K562 (cell line): ENCODE results near the gene CALHM2. TPM values are rescaled to one million over a fixed set of nuclear protein-coding genes. Genes with fewer than 3 reads are reported as not detected.

Source experiments
- ATAC-seq: fragments of 200-7000 bp; cut with Tn5 transposase; 3 replicates; pipeline ENCODE4 v1.9.1; 2020; ENCODE audit warnings: moderate library complexity
- BruUV-seq: library from RNA; stranded (reverse); fragments of 400-500 nt; replicated peaks from 2 replicates; lab custom pipeline; 2021; lab: Mats Ljungman, UMichigan
- CTCF ChIA-PET: fragments of 300-600 bp; formaldehyde crosslinking; extraction: SDS; loops from one replicate; lab custom pipeline; 2021; ENCODE audit warnings: low intra/inter-chr PET ratio; lab: Yijun Ruan, JAX
- POLR2A ChIA-PET: fragments of 300-600, 350-650 bp; sonication (Branson Sonifier 250); formaldehyde crosslinking; extraction: SDS; loops from one replicate; lab custom pipeline; 2021; ENCODE audit warnings: antibody characterized with exemption, inconsistent platforms; lab: Yijun Ruan, JAX
- DNase-seq, 4 experiments: peaks; one replicate each; pipeline versions ENCODE4 v3.0.0 to v3.0.0-alpha.2; 2011 to 2018; ENCODE audit warnings: low spot score in 3 of 4, mixed read lengths in 3 of 4; ENCODE audit errors: extremely low read depth in 1 of 4
- FAIRE-seq: peaks from 2 replicates; lab custom pipeline; 2011; peaks lifted over from hg19 to GRCh38; lab: Jason Lieb, UNC
- H2AFZ ChIP-seq: 2 replicates; pipeline ENCODE4 v1.6.0; 2011; ENCODE audit warnings: low read depth, low read length, control low read depth, inconsistent platforms
- H3K27ac ChIP-seq: fragments of 200-600 bp; 3 replicates; pipeline ENCODE4 v1.8.0; 2011; ENCODE audit warnings: low read depth, mild to moderate bottlenecking, control low read depth, inconsistent platforms, low read length, moderate library complexity, mixed read lengths; ENCODE audit errors: extremely low read depth
- H3K27me3 ChIP-seq, 2 experiments: fragments of 300-600 bp in 1 of 2; 2 replicates in 1 of 2; 3 replicates in 1 of 2; pipeline versions ENCODE4 v1.6.0 to v1.8.0; 2011; ENCODE audit warnings: inconsistent platforms in 2 of 2, low read length in 2 of 2, mild to moderate bottlenecking in 1 of 2, mixed read lengths in 1 of 2, moderate library complexity in 1 of 2; ENCODE audit not compliant: control insufficient read depth in 2 of 2, insufficient read depth in 2 of 2
- H3K36me3 ChIP-seq: fragments of 300-600 bp; 3 replicates; pipeline ENCODE4 v1.8.0; 2011; ENCODE audit warnings: mild to moderate bottlenecking, low read length, inconsistent platforms; ENCODE audit not compliant: control insufficient read depth, insufficient read depth
- H3K4me1 ChIP-seq, 2 experiments: fragments of 200-600 bp in 1 of 2; replicated peaks in 1 of 2; 2 replicates in 1 of 2; 3 replicates in 1 of 2; pipeline versions ENCODE4 v1.5.1 to v1.8.0; 2011; ENCODE audit warnings: inconsistent platforms in 2 of 2, low read length in 2 of 2, mild to moderate bottlenecking in 1 of 2, mixed read lengths in 1 of 2, moderate library complexity in 1 of 2; ENCODE audit not compliant: control insufficient read depth in 2 of 2, insufficient read depth in 2 of 2
- H3K4me2 ChIP-seq: 2 replicates; pipeline ENCODE4 v1.6.1; 2011; ENCODE audit warnings: low read length, control low read depth, inconsistent platforms, mixed read lengths; ENCODE audit not compliant: insufficient read depth
- H3K4me3 ChIP-seq: fragments of 200-600 bp; sonication (generic), shearing (Covaris generic); 2 replicates; pipeline ENCODE4 v1.5.1; 2016; ENCODE audit warnings: control low read depth, inconsistent platforms
- H3K79me2 ChIP-seq: fragments of 200-600 bp; 3 replicates; pipeline ENCODE4 v1.8.0; 2011; ENCODE audit warnings: low read length, inconsistent platforms; ENCODE audit not compliant: control insufficient read depth, insufficient read depth
- H3K9ac ChIP-seq, 2 experiments: 2 replicates each; pipeline versions ENCODE4 v1.6.0 to v1.6.1; 2011; ENCODE audit warnings: low read depth in 2 of 2, low read length in 2 of 2, control low read depth in 1 of 2, inconsistent platforms in 1 of 2, mild to moderate bottlenecking in 1 of 2, mixed read lengths in 1 of 2; ENCODE audit not compliant: insufficient read depth in 1 of 2
- H3K9me1 ChIP-seq: one replicate; pipeline ENCODE4 v1.6.0; 2011; ENCODE audit warnings: inconsistent platforms, mild to moderate bottlenecking, low read length, moderate library complexity; ENCODE audit not compliant: control insufficient read depth, insufficient read depth
- H3K9me3 ChIP-seq: replicated peaks from 2 replicates; pipeline ENCODE4 v1.5.1; 2011; ENCODE audit warnings: low read depth, low read length, inconsistent platforms; ENCODE audit not compliant: control insufficient read depth, insufficient read depth
- H4K20me1 ChIP-seq: replicated peaks from 2 replicates; pipeline ENCODE4 v1.6.1; 2011; ENCODE audit warnings: low read length, inconsistent platforms, mixed read lengths; ENCODE audit not compliant: control insufficient read depth, insufficient read depth
- DMBX1 ChIP-seq: fragments of 250-450 bp; sonication (Bioruptor Pico); IDR thresholded peaks from 2 replicates; pipeline ENCODE4 v1.8.0; 2022; ENCODE audit warnings: inconsistent platforms, mild to moderate bottlenecking, moderate library complexity, borderline replicate concordance
- JUNB ChIP-seq: fragments of 450-650 bp; formaldehyde crosslinking; conservative IDR thresholded peaks from 2 replicates; pipeline ENCODE4 v1.4.0; 2020; ENCODE audit warnings: mild to moderate bottlenecking
- KAT8 ChIP-seq: fragments of 450-650 bp; IDR thresholded peaks from 2 replicates; pipeline ENCODE4 v1.6.1; 2016; ENCODE audit warnings: low read depth, mild to moderate bottlenecking
- NUFIP1 ChIP-seq: fragments of 450-650 bp; IDR thresholded peaks from 2 replicates; pipeline ENCODE4 v1.6.1; 2018; ENCODE audit not compliant: partially characterized antibody
- ZNF668 ChIP-seq: fragments of 250-450 bp; sonication (Bioruptor Pico); IDR thresholded peaks from 2 replicates; pipeline ENCODE4 v1.8.0; 2022; ENCODE audit warnings: mild to moderate bottlenecking, inconsistent platforms
- WGBS: fragments of 100-300 bp; shearing (Covaris generic); methylation state at CpG from one replicate; pipeline ENCODE4 v1.1.6; 2016; ENCODE audit warnings: low coverage, mixed read lengths; ENCODE audit not compliant: insufficient coverage; ENCODE audit errors: missing lambda C conversion rate; 5-methylcytosine and 5-hydroxymethylcytosine counted together
- in situ Hi-C: fragments of 300-500 bp; cut with MboI; formaldehyde crosslinking; loops from 4 replicates; pipeline ENCODE4 v1.15.0; 2018; ENCODE audit warnings: inconsistent platforms, mixed read lengths
- intact Hi-C: fragments of 100-400 bp; cut with micrococcal nuclease; formaldehyde crosslinking; loops from 2 replicates; pipeline ENCODE4 v1.14.2; 2022
- polyA plus RNA-seq, 8 experiments: library from polyadenylated mRNA; depleted of rRNA in 4 of 8; stranded (reverse) in 5 of 8; unstranded in 3 of 8; fragments of >200 nt; fragmentation: Nextera tagmentation in 2 of 8; fragmentation: Illumina TruSeq in 1 of 8; extraction: Ambion mirVana in 2 of 8; extraction: Trizol in 1 of 8; gene quantifications; 2 replicates each; pipeline versions ENCODE4 v1.2.1 to v1.2.3, GENCODE V29; 2011 to 2014; ENCODE audit warnings: inconsistent platforms in 1 of 8, missing spikeins in 1 of 8
- total RNA-seq, 7 experiments: library from RNA; depleted of rRNA in 6 of 7; stranded (reverse); fragments of >200 nt in 6 of 7; fragmentation: Illumina TruSeq in 2 of 7; extraction: Trizol in 2 of 7; gene quantifications; 2 replicates each; pipeline versions ENCODE4 v1.2.1 to v1.2.3, GENCODE V29; 2011 to 2021; ENCODE audit warnings: low replicate concordance in 1 of 7
- TF ChIP-seq, protein P1 (sequence below): fragments of 250-450 bp; sonication (Bioruptor Pico); IDR thresholded peaks from 2 replicates; pipeline ENCODE4 v1.9.0; 2021; ENCODE audit warnings: mild to moderate bottlenecking, inconsistent platforms

CALHM2 gene
- total and polyA plus RNA-seq, 9 of the 15 experiments (the other 6 are each of a cell fraction or from before 2014, with no cell fraction given) = 0.08 to 0.14 (median 0.13) TPM; not detected in 6

DNA sequence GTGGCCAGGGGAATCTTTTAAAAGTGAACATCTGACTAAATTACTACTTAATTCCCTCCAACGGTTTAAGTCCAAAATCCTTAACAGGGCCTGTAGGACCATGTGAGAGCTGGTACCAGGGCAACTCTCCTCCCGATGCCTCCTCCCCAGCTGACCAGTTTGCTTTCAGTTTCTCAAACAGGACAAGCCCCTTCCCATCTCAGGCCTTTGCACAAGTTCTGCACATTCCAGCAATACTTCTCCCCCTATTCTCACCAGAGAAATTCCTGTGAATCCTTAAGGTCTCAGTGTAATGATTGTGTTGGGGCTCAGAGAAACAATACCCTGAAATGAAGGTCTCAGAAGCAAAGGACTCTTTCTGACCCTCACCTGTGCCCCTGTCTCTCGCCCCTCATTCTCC is 14.6 kb upstream of the CALHM2 start:
- POLR2A ChIA-PET = no interaction called here
- Histone ChIP-seq H3K4me1 (peaks cover 0 to 8% of the 10 kb centered on the region in 2 experiments; a peak in 2 of 5 replicates), H3K9me1 (no peaks in the 10 kb centered on the region), H3K4me3 (no peak overlapping the region), H3K9me3 (no peaks in the 10 kb centered on the region), H4K20me1 (no peaks in the 10 kb centered on the region; the same call in 1 of the 2 replicates), H2AFZ (no peak overlapping the region), H3K27ac (no peak overlapping the region), H3K36me3 (no peaks in the 10 kb centered on the region), H3K27me3 (peaks cover 0 to 16% of the 10 kb centered on the region in 2 experiments; a peak in 3 of 5 replicates), H3K79me2 (no peaks in the 10 kb centered on the region), H3K4me2 (no peak overlapping the region), H3K9ac (no peak overlapping the region)
- FAIRE-seq (no peak), ATAC-seq (no peak), DNase-seq (no peak)
- BruUV-seq = no TSS peak
- WGBS = 17% methylated on average over 3 of the region's 3 CpGs
- intact Hi-C loops = no loop called here
- TF ChIP-seq NUFIP1 = no peak
- TF ChIP-seq, protein P1, sequence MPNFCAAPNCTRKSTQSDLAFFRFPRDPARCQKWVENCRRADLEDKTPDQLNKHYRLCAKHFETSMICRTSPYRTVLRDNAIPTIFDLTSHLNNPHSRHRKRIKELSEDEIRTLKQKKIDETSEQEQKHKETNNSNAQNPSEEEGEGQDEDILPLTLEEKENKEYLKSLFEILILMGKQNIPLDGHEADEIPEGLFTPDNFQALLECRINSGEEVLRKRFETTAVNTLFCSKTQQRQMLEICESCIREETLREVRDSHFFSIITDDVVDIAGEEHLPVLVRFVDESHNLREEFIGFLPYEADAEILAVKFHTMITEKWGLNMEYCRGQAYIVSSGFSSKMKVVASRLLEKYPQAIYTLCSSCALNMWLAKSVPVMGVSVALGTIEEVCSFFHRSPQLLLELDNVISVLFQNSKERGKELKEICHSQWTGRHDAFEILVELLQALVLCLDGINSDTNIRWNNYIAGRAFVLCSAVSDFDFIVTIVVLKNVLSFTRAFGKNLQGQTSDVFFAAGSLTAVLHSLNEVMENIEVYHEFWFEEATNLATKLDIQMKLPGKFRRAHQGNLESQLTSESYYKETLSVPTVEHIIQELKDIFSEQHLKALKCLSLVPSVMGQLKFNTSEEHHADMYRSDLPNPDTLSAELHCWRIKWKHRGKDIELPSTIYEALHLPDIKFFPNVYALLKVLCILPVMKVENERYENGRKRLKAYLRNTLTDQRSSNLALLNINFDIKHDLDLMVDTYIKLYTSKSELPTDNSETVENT (CRISPR knock-in tag) = no peak
- TF ChIP-seq ZNF668 (CRISPR knock-in tag) = no peak
- no peak for TF ChIP-seq DMBX1 (CRISPR knock-in tag)
- no peak for TF ChIP-seq KAT8
- TF ChIP-seq JUNB (CRISPR knock-in tag) = no peak
- CTCF ChIA-PET = no interaction called here
- in situ Hi-C loops = no loop called here
